PC-9 (cell line): ENCODE data around the gene HBB. TPM values are rescaled to one million over a fixed set of nuclear protein-coding genes. Genes with fewer than 3 reads are reported as not detected.

Experiments used
- BruUV-seq: library from RNA; stranded (reverse); fragments of 400-500 nt; replicated peaks from 2 replicates; lab custom pipeline; 2021; lab: Mats Ljungman, UMichigan
- CTCF ChIA-PET: fragments of 300-600 bp; sonication (Branson Sonifier 250); formaldehyde crosslinking; loops from one replicate; lab custom pipeline; 2022; ENCODE audit warnings: antibody characterized with exemption; lab: Charles Lee
- POLR2A ChIA-PET: fragments of 300-600 bp; sonication (Branson Sonifier 250); formaldehyde crosslinking; loops from one replicate; lab custom pipeline; 2022; ENCODE audit warnings: antibody characterized with exemption; ENCODE audit not compliant: unreplicated experiment; lab: Charles Lee
- DNase-seq, 2 experiments: peaks; one replicate each; pipeline versions ENCODE4 v3.0.0 to v3.0.0-alpha.2; 2015 to 2022; ENCODE audit warnings: mixed read lengths in 1 of 2
- H2AFZ ChIP-seq: fragments of 200-600 bp; sonication (generic); 2 replicates; pipeline ENCODE4 v1.8.1; 2017; ENCODE audit warnings: antibody characterized with exemption
- H3F3A ChIP-seq: fragments of 200-600 bp; sonication (generic); 2 replicates; pipeline ENCODE4 v1.8.1; 2017; ENCODE audit warnings: antibody characterized with exemption, mild to moderate bottlenecking, low read depth; ENCODE audit not compliant: insufficient read depth
- H3K27ac ChIP-seq: fragments of 200-600 bp; sonication (generic); 2 replicates; pipeline ENCODE4 v1.6.1; 2016; ENCODE audit warnings: mixed run types
- H3K27me3 ChIP-seq: fragments of 200-600 bp; sonication (generic); 2 replicates; pipeline ENCODE4 v1.6.1; 2016; ENCODE audit warnings: low read depth, mixed run types; ENCODE audit not compliant: insufficient read depth
- H3K36me3 ChIP-seq: fragments of 200-600 bp; sonication (generic); 2 replicates; pipeline ENCODE4 v1.6.1; 2016; ENCODE audit warnings: low read depth, mixed run types
- H3K4me1 ChIP-seq: fragments of 200-600 bp; sonication (generic); replicated peaks from 2 replicates; pipeline ENCODE4 v1.6.1; 2016; ENCODE audit warnings: mixed run types; ENCODE audit not compliant: insufficient read depth
- H3K4me2 ChIP-seq: fragments of 200-600 bp; sonication (generic); 2 replicates; pipeline ENCODE4 v1.6.1; 2017; ENCODE audit warnings: mixed run types
- H3K4me3 ChIP-seq: fragments of 200-600 bp; sonication (generic); 2 replicates; pipeline ENCODE4 v1.6.1; 2016; ENCODE audit warnings: mixed run types
- H3K79me2 ChIP-seq: fragments of 200-600 bp; sonication (generic); 2 replicates; pipeline ENCODE4 v1.6.1; 2017; ENCODE audit warnings: low read depth, mixed run types
- H3K9me2 ChIP-seq: fragments of 200-600 bp; sonication (generic); 2 replicates; pipeline ENCODE4 v1.8.1; 2017; ENCODE audit warnings: mild to moderate bottlenecking; ENCODE audit not compliant: insufficient read depth
- H3K9me3 ChIP-seq: fragments of 200-600 bp; sonication (generic); 2 replicates; pipeline ENCODE4 v1.8.1; 2016; ENCODE audit warnings: low read depth; ENCODE audit not compliant: insufficient read depth
- H4K20me1 ChIP-seq: fragments of 200-600 bp; sonication (generic); 2 replicates; pipeline ENCODE4 v1.8.1; 2017; ENCODE audit not compliant: insufficient read depth
- CTCF ChIP-seq: fragments of 200-600 bp; sonication (generic); conservative IDR thresholded peaks from 2 replicates; pipeline ENCODE4 v1.6.1; 2017; ENCODE audit warnings: mixed run types, antibody characterized with exemption, mild to moderate bottlenecking, moderate library complexity
- EZH2 ChIP-seq: fragments of 200-600 bp; sonication (generic); IDR thresholded peaks from 2 replicates; pipeline ENCODE4 v1.8.0; 2017; ENCODE audit warnings: antibody characterized with exemption, low read depth
- intact Hi-C: fragments of 100-400 bp; cut with micrococcal nuclease; formaldehyde crosslinking; loops from one replicate; pipeline ENCODE4 v1.10.0; 2022; ENCODE audit not compliant: unreplicated experiment
- total RNA-seq: library from RNA; stranded (reverse); gene quantifications from 2 replicates; pipeline ENCODE4 v1.2.3, GENCODE V29; 2021

The HBB gene
- total RNA-seq, 1 experiment from 2014 or later: not detected

GRCh38 chr11:5232176-5232575 is 5.3 kb upstream of the HBB start:
- no peaks in the 10 kb centered on the region for H3K9me3 ChIP-seq
- ChIA-PET POLR2A (no interaction called here), CTCF (no interaction called here)
- no peak overlapping the region for H3K4me3 ChIP-seq
- no peaks in the 10 kb centered on the region for H4K20me1 ChIP-seq
- DNase-seq: no peak
- H3K9me2 ChIP-seq: no peaks in the 10 kb centered on the region
- no peaks in the 10 kb centered on the region for H3F3A ChIP-seq
- no peaks in the 10 kb centered on the region for H3K36me3 ChIP-seq
- no peaks in the 10 kb centered on the region for H3K4me1 ChIP-seq
- intact Hi-C loops: no loop called here
- H3K27me3 ChIP-seq: no peaks in the 10 kb centered on the region
- no peak overlapping the region for H3K4me2 ChIP-seq
- H3K27ac ChIP-seq: no peak overlapping the region
- no peak overlapping the region for H2AFZ ChIP-seq
- TF ChIP-seq CTCF (no peak), EZH2 (no peak)
- BruUV-seq: no TSS peak
- no peaks in the 10 kb centered on the region for H3K79me2 ChIP-seq

- Histone ChIP-seq H4K20me1 (no peaks in the 10 kb centered on the region), H3K27ac (no peak overlapping the region), H3K4me3 (no peak overlapping the region), H3K27me3 (no peaks in the 10 kb centered on the region), H3K4me1 (no peaks in the 10 kb centered on the region), H3K9me3 (no peaks in the 10 kb centered on the region), H3K4me2 (no peak overlapping the region), H3K79me2 (no peaks in the 10 kb centered on the region), H3K9me2 (no peaks in the 10 kb centered on the region), H3K36me3 (no peaks in the 10 kb centered on the region), H2AFZ (no peak overlapping the region), H3F3A (no peaks in the 10 kb centered on the region)
- POLR2A ChIA-PET: no interaction called here
- intact Hi-C loops: no loop called here
- CTCF ChIA-PET: no interaction called here
- no peak for DNase-seq
- TF ChIP-seq CTCF (no peak), EZH2 (no peak)
- no TSS peak for BruUV-seq
These were observed 4.2 kb upstream of the HBB start for GRCh38 chr11:5231111-5231510.

- Histone ChIP-seq H3K4me2 (no peak overlapping the region), H3K4me3 (no peak overlapping the region), H3K36me3 (no peaks in the 10 kb centered on the region), H3K9me2 (no peaks in the 10 kb centered on the region), H2AFZ (no peak overlapping the region), H4K20me1 (no peaks in the 10 kb centered on the region), H3F3A (no peaks in the 10 kb centered on the region), H3K27ac (no peak overlapping the region), H3K9me3 (no peaks in the 10 kb centered on the region), H3K27me3 (no peaks in the 10 kb centered on the region), H3K79me2 (no peaks in the 10 kb centered on the region), H3K4me1 (no peaks in the 10 kb centered on the region)
- intact Hi-C loops: no loop called here
- BruUV-seq: no TSS peak
- DNase-seq: no peak
- ChIA-PET CTCF (no interaction called here), POLR2A (no interaction called here)
- no peak for TF ChIP-seq EZH2
- TF ChIP-seq CTCF: no peak
These were observed 3.4 kb upstream of the HBB start for GRCh38 chr11:5230266-5230665.
